Stomach (tissue), 4 donors: Measurements from ENCODE around the gene AGAP3.

Source experiments
- CTCF ChIP-seq, 7 experiments: fragments of 450-650 bp in 4 of 7; fragments of 200-600 bp in 3 of 7; sonication (generic) in 3 of 7; IDR thresholded peaks; one replicate each; pipeline ENCODE4 v1.5.1; 2016 to 2019; ENCODE audit warnings: antibody characterized with exemption in 7 of 7, control low read depth in 2 of 7, mild to moderate bottlenecking in 1 of 7
- EP300 ChIP-seq: sonication (generic); formaldehyde crosslinking; IDR thresholded peaks from one replicate; pipeline ENCODE4 v1.6.1; 2017; ENCODE audit warnings: antibody characterized with exemption
- POLR2A ChIP-seq, 4 donors: fragments of 450-650 bp; IDR thresholded peaks; one replicate each; pipeline ENCODE4 v1.6.1; 2016; ENCODE audit warnings: antibody characterized with exemption in 4 of 4, control low read depth in 2 of 4, mild to moderate bottlenecking in 1 of 4, moderate library complexity in 1 of 4
- POLR2AphosphoS5 ChIP-seq, 3 donors: sonication (generic); formaldehyde crosslinking; IDR thresholded peaks; one replicate each; pipeline ENCODE4 v1.6.1; 2016; ENCODE audit warnings: antibody characterized with exemption in 3 of 3

- TF ChIP-seq CTCF (IDR thresholded peaks at IDR 0.05) = no peak
- TF ChIP-seq POLR2A (IDR thresholded peaks at IDR 0.05) = no peak
- no peak for TF ChIP-seq POLR2AphosphoS5 (IDR thresholded peaks at IDR 0.05)
- no peak for TF ChIP-seq EP300
Observed at GRCh38 chr7:151139071-151139790, 53.0 kb downstream of the AGAP3 start.
